Stimulated activated CD8-positive, alpha-beta memory T cell treated with anti-CD3 and anti-CD28 coated beads, Interleukin-2, amount 100 ng/mL, for 48 hours (primary cell): ENCODE measurements around the gene CCDC74B.
"Not testable (repeated sequence)": the region's sequence is repeated elsewhere in the genome, so short reads cannot be mapped to it uniquely, and the experiment has no call there.

Experiments
- DNase-seq, 2 donors: peaks; one replicate each; pipeline ENCODE4 v3.0.0-alpha.2; 2020; ENCODE audit warnings: low read depth in 2 of 2

CCDC74B gene

GRCh38 chr2:130102597-130103363 is 42.1 kb downstream of the CCDC74B start:
- DNase-seq = not testable (repeated sequence)
